ENCODE measurements around the gene GTF3C1.

- TF ChIP-seq CTCF (IDR thresholded peaks at IDR 0.05), result no peak
- no peak for TF ChIP-seq EZH2 (IDR thresholded peaks at IDR 0.05; ENCODE audit: borderline replicate concordance, insufficient read depth, low read depth, low read length, poor library complexity, severe bottlenecking)
Observed at GRCh38 chr16:27475561-27475960, 74.2 kb downstream of the GTF3C1 start.
